ENCODE results near the gene MAS1L.

DNA sequence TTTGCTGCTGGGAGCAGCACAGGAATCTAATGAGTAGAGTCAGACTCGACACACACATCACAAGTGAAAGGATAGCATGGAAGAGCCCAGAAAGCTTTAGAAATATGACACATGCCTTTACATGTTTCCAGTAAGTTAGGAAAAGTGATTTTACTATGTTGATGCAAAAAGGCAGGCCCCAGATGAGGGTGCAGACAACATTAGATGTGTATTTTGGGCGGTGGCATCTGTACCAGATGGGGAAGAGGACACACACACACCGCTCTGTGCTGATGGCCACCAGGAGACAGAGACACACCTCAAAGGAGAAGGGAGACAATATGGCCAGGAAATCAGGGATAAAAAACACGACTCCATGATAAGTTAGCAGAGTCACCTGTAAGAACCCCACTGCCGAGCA, 625 bp downstream of the MAS1L start:
- TF ChIP-seq, protein P1, sequence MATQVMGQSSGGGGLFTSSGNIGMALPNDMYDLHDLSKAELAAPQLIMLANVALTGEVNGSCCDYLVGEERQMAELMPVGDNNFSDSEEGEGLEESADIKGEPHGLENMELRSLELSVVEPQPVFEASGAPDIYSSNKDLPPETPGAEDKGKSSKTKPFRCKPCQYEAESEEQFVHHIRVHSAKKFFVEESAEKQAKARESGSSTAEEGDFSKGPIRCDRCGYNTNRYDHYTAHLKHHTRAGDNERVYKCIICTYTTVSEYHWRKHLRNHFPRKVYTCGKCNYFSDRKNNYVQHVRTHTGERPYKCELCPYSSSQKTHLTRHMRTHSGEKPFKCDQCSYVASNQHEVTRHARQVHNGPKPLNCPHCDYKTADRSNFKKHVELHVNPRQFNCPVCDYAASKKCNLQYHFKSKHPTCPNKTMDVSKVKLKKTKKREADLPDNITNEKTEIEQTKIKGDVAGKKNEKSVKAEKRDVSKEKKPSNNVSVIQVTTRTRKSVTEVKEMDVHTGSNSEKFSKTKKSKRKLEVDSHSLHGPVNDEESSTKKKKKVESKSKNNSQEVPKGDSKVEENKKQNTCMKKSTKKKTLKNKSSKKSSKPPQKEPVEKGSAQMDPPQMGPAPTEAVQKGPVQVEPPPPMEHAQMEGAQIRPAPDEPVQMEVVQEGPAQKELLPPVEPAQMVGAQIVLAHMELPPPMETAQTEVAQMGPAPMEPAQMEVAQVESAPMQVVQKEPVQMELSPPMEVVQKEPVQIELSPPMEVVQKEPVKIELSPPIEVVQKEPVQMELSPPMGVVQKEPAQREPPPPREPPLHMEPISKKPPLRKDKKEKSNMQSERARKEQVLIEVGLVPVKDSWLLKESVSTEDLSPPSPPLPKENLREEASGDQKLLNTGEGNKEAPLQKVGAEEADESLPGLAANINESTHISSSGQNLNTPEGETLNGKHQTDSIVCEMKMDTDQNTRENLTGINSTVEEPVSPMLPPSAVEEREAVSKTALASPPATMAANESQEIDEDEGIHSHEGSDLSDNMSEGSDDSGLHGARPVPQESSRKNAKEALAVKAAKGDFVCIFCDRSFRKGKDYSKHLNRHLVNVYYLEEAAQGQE (IDR thresholded peaks at IDR 0.05; ENCODE audit: borderline replicate concordance), result no peak
- TF ChIP-seq, protein P2, sequence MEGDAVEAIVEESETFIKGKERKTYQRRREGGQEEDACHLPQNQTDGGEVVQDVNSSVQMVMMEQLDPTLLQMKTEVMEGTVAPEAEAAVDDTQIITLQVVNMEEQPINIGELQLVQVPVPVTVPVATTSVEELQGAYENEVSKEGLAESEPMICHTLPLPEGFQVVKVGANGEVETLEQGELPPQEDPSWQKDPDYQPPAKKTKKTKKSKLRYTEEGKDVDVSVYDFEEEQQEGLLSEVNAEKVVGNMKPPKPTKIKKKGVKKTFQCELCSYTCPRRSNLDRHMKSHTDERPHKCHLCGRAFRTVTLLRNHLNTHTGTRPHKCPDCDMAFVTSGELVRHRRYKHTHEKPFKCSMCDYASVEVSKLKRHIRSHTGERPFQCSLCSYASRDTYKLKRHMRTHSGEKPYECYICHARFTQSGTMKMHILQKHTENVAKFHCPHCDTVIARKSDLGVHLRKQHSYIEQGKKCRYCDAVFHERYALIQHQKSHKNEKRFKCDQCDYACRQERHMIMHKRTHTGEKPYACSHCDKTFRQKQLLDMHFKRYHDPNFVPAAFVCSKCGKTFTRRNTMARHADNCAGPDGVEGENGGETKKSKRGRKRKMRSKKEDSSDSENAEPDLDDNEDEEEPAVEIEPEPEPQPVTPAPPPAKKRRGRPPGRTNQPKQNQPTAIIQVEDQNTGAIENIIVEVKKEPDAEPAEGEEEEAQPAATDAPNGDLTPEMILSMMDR (IDR thresholded peaks at IDR 0.05; ENCODE audit: poor library complexity, severe bottlenecking), result no peak
- TF ChIP-seq RAD21 (conservative IDR thresholded peaks at IDR 0.05) (no peak), POLR2AphosphoS5 (IDR thresholded peaks at IDR 0.05) (no peak), MXI1 (conservative IDR thresholded peaks at IDR 0.05; ENCODE audit: poor library complexity, severe bottlenecking) (no peak), EP300 (conservative IDR thresholded peaks at IDR 0.05; ENCODE audit: poor library complexity, severe bottlenecking) (no peak), TAF1 (IDR thresholded peaks at IDR 0.05; ENCODE audit: low read depth) (no peak)

Data from neural cell (in vitro differentiated cells).